ENCODE data around the gene SPDYE4. TPM values are rescaled to one million over a fixed set of nuclear protein-coding genes. Genes with fewer than 3 reads are reported as not detected.
A peak's percentile ranks its signal among the peaks of the same experiment; 100 is the strongest.

SPDYE4 gene
- total RNA-seq, 2 donors from 2014 or later = not detected

DNA sequence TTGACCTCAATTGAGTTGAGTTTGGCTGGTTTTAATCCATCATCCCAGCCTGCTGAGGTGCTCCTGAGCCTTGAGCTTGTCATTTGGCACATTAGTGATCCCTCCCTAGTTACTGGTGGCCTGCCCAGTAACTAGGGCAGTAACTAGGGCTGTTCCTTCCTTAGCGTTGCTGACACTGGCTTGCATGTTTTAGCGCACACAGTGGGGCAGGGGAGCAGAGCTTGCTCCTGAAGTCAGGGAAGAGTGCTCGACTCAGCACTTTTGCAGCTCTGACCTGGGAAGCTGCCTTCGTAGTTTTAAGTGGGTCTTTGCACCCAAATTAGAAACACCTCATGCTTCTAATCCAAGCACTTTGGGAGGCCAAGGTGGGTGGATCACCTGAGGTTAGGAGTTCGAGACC, 29.4 kb downstream of the SPDYE4 start:
- H3K4me1 ChIP-seq (ENCODE audit: control insufficient read depth in 1 of 2, low read depth in 2 of 2) = peaks cover 6 to 39% of the 10 kb centered on the region in 2 donors
- TF ChIP-seq, protein P1, sequence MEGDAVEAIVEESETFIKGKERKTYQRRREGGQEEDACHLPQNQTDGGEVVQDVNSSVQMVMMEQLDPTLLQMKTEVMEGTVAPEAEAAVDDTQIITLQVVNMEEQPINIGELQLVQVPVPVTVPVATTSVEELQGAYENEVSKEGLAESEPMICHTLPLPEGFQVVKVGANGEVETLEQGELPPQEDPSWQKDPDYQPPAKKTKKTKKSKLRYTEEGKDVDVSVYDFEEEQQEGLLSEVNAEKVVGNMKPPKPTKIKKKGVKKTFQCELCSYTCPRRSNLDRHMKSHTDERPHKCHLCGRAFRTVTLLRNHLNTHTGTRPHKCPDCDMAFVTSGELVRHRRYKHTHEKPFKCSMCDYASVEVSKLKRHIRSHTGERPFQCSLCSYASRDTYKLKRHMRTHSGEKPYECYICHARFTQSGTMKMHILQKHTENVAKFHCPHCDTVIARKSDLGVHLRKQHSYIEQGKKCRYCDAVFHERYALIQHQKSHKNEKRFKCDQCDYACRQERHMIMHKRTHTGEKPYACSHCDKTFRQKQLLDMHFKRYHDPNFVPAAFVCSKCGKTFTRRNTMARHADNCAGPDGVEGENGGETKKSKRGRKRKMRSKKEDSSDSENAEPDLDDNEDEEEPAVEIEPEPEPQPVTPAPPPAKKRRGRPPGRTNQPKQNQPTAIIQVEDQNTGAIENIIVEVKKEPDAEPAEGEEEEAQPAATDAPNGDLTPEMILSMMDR (IDR thresholded peaks at IDR 0.05) = no peak
- H3K27ac ChIP-seq = no peak overlapping the region
- no peaks in the 10 kb centered on the region for H3K9me3 ChIP-seq
- no peaks in the 10 kb centered on the region for H3K36me3 ChIP-seq
- H3K27me3 ChIP-seq (replicated peaks; ENCODE audit: insufficient read depth) = no peaks in the 10 kb centered on the region
- no peak for ATAC-seq (ENCODE audit: insufficient number of reproducible peaks, low FRiP score, low read depth)
- no peak overlapping the region for H3K4me3 ChIP-seq
- no peak for DNase-seq (ENCODE audit: low spot score)

DNA sequence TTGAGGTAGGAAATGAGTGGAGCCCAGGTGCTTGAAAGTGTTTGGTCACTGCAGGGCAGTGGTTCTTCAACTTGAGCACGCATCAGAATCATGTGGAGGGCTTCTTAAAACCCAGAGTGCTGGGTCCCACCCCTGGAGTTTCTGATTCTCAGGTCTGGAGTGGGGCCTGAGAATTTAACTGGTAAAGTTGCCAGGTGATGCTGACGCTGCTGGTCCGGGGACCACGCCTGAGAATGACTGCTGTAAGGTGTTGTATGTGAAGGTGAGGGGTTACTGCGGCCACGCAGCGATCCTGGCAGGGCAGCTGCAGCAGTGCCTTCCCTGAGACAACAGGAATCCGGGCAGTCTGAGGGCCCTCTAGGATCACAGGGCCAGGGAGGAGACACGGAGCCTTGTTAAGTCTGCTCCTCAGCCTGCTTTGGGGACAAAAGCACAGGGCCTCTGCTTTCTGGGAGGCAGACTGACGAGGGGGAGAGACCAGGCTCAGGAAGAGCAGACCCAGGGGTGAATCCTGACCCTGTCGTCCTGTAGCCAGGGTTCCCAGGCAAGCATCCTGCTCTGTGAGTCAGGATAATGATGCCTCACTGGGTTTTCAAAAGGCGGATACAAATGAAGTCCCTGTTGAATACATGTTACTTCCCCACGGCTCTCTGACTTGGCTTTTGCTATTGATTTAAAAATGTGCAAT, 30.0 kb downstream of the SPDYE4 start:
- H3K27me3 ChIP-seq (replicated peaks; ENCODE audit: insufficient read depth) = no peaks in the 10 kb centered on the region
- ATAC-seq (ENCODE audit: insufficient number of reproducible peaks, low FRiP score, low read depth) = no peak
- DNase-seq (ENCODE audit: low spot score) = no peak
- peaks cover 6 to 39% of the 10 kb centered on the region in 2 donors for H3K4me1 ChIP-seq (ENCODE audit: control insufficient read depth in 1 of 2, low read depth in 2 of 2)
- H3K4me3 ChIP-seq = no peak overlapping the region
- TF ChIP-seq, protein P1 (IDR thresholded peaks at IDR 0.05) = no peak
- H3K36me3 ChIP-seq = no peaks in the 10 kb centered on the region
- H3K9me3 ChIP-seq = no peaks in the 10 kb centered on the region
- peak overlapping the region in 1 of 2 donors; percentile 15 for H3K27ac ChIP-seq

DNA sequence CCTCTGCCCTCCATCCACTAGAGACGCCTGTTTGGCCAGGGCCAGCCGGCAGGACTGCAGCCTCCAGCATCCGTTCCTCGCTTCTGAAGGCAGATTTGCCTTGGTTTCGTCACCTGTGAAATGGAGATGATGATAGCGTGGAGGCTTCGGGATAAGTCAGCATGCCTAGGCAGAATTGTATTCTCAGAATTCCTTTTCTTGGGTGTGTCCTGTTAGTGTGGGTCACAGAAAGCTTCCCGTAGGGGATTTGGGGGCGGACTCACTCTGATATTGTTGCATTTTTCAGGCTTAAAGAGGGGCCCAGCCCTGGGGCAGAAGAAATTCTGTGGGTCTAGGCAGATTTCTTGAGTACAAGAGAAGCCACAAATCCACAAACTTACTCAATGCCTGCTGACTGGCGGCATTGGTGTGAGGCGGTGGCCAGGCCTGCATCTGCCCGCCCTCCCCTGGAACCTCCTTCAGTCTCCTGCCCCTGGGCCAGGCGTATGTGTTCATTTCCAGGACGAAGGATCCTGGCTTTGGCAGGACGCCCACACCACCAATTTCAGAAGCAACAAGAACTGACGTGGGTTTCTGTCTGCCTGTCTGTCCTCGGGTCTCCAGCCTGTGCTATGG, 31.3 kb downstream of the SPDYE4 start:
- Histone ChIP-seq H3K9me3 (no peaks in the 10 kb centered on the region), H3K4me1 (ENCODE audit: control insufficient read depth in 1 of 2, low read depth in 2 of 2) (peaks cover 0 to 29% of the 10 kb centered on the region in 2 donors), H3K27me3 (replicated peaks; ENCODE audit: insufficient read depth) (no peaks in the 10 kb centered on the region), H3K4me3 (no peak overlapping the region), H3K36me3 (no peaks in the 10 kb centered on the region), H3K27ac (peak overlapping the region in 1 of 2 donors; percentile 49)
- TF ChIP-seq, protein P1 (IDR thresholded peaks at IDR 0.05) = no peak
- DNase-seq (ENCODE audit: low spot score) = no peak
- no peak for ATAC-seq (ENCODE audit: insufficient number of reproducible peaks, low FRiP score, low read depth)

DNA sequence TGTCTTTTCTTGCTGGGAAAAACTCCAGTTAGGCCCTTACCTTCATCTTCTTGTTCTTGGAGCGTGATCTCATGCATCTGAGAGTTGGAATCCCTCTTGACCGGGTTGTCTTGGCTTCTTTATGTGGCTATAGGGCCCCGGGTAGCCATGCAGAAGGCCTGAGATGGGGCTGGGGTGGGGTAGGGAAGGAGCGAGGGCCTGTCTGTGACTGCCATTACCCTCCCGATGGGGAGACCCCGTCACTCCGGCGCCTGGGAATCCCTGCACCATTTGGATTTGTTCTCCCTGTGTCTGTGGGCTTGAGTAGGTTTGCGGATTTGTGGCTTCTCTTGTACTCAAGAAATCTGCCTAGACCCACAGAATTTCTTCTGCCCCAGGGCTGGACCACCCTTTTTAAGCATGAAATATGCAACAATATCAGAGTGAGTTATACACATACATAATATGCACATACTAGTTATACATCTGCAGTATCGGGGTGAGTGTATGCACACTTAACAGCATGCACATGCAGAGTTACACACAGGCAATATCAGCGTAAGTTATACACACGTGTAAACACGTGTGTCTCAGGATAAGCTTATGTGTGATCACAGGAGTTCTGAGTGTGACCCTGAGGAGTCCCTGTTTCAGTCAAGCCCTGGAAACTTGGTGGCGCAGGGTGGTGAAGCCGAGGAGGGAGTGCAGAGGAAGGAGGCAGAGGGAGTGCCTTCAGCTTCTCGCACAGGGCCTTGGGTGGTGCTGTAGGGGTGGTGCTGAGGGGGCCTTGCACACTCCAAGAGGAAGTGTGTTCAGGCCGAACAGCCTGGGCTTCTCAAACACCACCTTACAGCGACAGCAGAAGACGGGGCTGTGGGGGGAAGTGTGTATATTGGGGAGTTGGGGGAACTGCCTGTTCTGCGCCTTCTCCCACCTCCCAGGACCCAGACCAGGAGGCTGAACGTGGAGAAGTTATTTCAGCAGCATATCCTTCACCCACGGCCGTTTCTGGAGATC, 32.2 kb downstream of the SPDYE4 start:
- no peak for ATAC-seq (ENCODE audit: insufficient number of reproducible peaks, low FRiP score, low read depth)

More for the DNA sequence above, 32.2 kb downstream of the SPDYE4 start:
- H3K36me3 ChIP-seq = no peaks in the 10 kb centered on the region
- TF ChIP-seq, protein P1 (IDR thresholded peaks at IDR 0.05) = no peak
- DNase-seq (ENCODE audit: low spot score) = no peak
- peak overlapping the region in 1 of 2 donors; percentile 49 for H3K27ac ChIP-seq
- peaks cover 0 to 38% of the 10 kb centered on the region in 2 donors for H3K4me1 ChIP-seq (ENCODE audit: control insufficient read depth in 1 of 2, low read depth in 2 of 2)
- H3K9me3 ChIP-seq = no peaks in the 10 kb centered on the region
- H3K4me3 ChIP-seq = no peak overlapping the region
- no peaks in the 10 kb centered on the region for H3K27me3 ChIP-seq (replicated peaks; ENCODE audit: insufficient read depth)
